Activated CD8-positive, alpha-beta memory T cell treated with anti-CD3 and anti-CD28 coated beads for 4 hours (primary cell): ENCODE data around the gene DSCAM.
"Not testable (repeated sequence)": the region's sequence is repeated elsewhere in the genome, so short reads cannot be mapped to it uniquely, and the experiment has no call there.

ENCODE experiments used
- DNase-seq, 2 donors: peaks; one replicate each; pipeline ENCODE4 v3.0.0-alpha.2; 2020; ENCODE audit warnings: low read depth in 2 of 2

DSCAM gene

DNA sequence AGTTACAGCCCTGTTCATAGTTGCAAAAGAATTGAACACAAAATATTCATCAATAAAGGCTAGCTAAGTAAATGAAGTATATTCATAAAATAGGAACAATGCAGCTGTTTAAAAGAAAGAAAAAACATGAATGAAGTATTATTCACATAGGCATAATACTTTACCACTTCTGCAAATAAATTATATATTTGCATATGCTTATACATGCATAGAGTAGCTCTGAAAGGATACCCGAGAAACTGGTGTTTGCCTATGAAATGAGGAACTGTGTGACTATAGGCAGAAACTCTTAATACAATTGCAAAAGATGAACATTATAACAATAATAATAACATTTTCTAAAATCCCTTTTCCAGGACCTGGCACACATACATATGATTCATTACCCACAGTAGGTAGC lies 385.9 kb downstream of the DSCAM start:
- DNase-seq, result no peak

DNA sequence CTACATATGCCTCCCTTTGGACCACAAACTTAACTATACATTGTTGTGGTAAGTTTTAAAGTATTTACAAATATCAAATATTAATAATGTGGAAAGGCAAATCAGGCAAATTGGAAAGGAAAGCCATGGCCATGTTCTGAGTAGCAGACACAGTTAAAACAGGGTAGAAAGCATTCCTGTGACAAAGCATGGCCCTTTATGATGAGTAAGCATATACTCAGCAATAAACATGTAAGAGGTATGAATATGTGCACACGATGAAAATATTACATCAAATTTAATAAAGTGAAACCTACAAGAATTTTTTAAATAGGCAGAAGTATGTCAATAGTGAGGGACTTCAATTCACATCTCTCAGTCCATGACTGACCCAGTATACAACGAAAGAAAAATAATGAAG lies 389.2 kb downstream of the DSCAM start:
- no peak for DNase-seq

DNA sequence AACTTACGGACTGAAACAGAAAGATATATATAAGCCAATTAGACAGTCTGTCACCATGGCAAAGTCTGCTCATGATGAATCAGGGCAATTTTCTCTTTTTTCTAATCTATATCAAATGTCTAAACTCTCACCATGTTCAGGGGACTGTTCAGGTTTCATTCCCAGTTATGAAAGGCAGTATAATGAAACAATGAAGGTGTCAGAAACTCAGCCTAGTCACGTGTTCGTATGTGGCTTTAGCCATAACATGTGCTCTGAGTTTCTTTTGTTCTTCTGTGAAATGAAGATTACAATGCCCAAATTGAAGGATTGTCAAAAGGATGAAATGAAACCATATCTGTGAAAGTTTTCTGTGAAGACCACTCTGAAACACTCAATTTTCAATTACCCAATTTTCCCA lies 392.9 kb downstream of the DSCAM start:
- DNase-seq, result no peak

DNA sequence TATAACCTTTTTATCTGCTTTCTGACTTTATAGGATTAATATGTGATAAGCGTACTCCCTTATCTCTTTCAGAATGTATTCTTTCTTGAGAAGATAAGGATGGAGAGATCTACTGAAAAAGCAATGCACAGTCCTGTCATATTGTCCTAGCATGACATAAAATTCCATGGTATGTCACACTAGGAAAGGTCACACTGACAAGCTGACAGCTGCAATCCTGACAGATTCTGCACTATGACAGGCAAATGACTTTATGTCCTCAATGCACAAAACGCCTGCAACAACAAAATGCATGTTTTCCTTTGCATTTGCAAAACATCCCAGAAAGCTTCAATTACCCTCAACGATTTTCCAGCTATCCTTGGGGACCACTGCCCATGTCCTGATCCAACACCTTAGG lies 393.8 kb downstream of the DSCAM start:
- DNase-seq, result no peak

DNA sequence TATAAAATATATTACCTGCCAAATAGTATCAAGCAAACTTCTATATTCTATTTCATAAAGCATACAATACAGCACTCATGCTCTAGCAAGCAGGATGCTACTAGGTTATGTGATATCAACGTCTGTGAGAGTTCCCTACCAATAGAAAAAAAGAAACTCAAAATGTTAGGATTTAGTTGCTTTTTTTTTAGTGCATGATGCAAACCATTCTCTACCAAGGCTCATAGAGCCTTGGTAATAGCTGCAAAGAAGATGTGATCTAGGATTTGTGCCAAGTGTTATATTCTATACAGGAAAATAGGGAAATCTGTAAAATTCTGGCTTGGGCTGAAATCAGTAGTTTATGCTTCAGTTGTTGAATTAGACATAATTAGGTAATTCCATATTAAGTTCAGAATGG lies 394.4 kb downstream of the DSCAM start:
- DNase-seq, result no peak

DNA sequence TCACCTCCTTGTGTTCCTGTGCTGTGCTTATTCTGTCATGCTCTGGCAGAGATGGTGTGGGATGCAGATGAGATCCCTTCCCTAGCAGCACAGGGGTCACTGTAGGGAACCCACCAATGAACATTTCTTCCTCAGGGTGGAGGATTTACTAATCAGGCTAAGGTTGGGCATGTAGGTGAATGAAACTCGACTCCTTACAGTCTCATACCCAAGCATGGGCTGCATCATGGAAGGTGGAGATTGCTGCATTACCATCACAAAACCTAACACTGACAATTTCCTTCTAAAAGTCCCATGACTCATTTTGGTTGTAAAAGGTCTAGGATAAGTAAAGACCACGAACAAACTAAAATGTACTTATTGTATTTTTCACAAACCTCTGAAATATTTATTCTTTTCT lies 399.9 kb downstream of the DSCAM start:
- no peak for DNase-seq

DNA sequence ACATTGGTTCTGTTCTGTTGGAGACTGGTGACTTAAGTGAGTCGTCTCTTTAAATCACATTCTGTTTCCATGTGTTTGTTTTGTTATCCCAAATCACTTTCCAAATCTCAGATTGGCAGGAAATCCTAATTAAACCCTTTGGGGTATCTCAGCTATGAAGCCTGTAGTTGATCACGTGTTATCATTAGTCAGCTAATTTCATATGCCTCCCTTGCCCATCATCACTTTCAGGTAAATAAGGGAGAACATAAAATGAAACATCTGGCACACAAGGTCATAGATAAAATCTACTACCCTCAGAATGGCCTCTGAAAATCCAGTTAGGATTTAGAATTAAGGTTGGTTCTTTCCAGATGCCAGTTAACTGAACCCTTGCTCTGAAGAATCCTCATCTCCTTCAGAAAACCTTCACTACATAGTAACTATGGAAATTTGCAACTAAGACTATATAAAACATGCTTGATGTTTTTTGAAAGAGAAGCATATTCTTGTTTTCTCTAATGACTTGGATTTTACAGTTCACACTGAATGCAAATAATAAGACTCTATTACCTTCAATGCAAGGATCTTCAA lies 401.5 kb downstream of the DSCAM start:
- no peak for DNase-seq

DNA sequence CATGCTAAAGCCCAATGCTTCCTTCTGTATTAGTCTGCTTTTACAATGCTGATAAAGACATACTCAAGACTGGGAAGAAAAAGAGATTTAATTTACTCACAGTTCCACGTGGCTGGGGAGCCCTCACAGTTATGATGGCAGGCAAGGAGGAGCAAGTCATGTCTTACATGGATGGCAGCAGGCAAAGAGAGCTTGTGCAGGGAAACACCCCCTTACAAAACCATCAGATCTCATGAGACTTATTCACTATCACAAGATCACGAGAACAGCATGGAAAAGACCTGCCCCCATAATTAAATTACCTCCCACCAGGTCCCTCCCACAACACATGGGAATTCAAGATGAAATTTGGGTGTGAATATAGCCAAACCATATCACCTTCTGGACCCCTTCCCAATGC lies 407.4 kb downstream of the DSCAM start:
- not testable (repeated sequence) for DNase-seq

DNA sequence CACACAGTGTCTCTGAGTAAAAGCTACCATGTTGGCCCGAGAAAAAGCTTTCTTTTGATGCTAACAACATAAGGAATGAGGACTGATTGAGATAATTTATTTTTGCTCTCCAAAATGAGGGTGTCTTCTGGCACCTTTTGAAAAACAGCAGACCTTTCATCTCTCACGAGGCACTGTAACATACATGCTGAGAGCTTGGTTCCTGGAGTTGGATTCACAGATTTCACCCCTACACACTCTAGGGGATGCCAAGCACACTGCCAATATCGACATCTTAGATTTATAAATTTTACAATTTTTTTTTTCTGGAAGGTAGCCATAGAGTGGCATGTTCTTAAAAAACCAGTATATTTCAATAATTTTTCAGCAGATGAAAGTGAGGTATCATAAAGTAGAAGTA lies 408.3 kb downstream of the DSCAM start:
- DNase-seq, result no peak

DNA sequence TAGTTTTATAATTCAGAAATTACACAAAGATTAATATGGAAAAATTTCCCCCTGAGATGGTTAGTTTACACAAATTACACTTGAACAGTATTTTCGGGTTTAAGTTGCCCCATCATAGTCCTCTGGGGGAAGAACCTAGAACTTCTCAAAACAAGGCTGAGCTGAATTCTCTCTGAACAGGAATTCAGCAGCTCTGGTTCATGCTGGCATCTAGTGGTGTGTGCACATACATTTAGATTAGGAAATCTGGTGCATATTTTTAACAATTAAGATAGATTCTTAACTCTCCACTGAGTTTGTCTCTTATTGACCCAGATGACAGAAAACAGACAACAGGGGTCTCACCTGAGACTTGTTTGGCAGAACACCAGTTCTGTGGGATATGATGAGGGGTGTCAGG lies 410.7 kb downstream of the DSCAM start:
- DNase-seq, result no peak

DNA sequence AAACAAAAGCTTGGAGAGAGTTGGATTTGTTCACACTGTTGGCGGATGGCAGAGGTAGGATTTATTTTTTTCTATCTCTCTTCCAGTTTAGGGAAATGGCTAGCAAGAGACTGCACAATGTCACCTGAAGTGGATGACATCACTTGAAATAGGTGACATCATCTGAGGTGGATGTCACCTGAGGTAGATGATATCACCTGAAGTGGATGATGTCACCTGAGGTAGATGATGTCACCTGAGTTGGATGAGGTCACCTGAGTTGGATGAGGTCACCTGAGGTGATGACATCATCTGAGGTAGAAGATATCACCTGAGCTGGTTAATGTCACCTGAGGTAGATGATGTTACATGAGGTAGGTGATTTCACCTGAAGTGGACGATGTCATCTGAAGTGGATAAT lies 413.4 kb downstream of the DSCAM start:
- DNase-seq, result no peak

DNA sequence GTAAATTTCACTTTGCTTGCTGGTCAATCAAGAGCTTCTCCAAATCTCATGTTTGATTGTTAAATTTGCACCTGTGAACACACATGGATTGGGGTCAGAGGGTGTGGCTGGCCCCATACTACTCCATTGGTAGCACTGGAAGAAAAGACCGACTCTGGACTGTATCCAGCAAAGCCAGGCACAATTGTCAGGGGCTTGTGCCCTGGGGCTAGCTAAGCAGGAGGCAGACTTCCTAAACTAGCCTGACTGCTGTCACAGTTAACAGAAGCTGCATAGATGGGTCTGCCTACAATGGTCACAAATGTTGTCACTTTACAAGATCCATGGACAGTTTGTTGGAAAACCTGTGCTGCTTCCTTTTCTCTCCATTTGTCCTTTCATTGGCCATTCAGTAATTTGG lies 421.0 kb downstream of the DSCAM start:
- no peak for DNase-seq

DNA sequence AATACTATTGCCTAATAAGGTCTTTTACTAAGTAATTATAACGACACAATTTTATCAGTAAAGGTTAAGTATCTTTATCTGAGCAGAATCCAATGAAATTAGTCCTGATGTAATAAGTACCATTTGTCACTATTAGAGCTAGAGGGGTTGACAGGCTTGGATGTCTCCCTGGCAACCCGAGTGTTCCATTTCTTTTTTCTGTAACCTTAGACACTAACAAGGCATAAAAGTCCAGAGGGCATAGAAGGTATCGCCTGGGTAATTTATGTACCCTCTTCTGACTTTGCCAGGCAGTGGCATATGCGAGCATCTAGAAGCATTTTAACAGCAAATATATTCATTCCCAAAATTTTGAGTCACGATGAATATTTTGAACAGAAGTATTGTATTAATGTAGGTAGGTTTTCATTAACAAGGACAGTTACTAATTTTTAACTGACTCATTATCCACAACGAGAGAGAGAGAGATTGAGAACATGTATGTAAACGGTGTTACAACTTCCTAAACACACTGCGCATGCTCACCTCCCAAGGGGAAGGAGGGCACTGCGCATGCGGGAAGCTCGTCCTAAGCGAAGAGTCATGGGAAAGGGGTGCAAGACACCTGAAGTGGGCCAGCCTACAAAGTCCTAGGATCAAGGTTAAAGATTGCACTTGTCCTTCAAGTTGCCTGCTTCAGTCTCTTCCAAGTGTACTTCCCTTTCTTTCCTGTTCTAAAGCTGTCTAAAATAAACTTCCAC lies 423.9 kb downstream of the DSCAM start:
- DNase-seq, result no peak

DNA sequence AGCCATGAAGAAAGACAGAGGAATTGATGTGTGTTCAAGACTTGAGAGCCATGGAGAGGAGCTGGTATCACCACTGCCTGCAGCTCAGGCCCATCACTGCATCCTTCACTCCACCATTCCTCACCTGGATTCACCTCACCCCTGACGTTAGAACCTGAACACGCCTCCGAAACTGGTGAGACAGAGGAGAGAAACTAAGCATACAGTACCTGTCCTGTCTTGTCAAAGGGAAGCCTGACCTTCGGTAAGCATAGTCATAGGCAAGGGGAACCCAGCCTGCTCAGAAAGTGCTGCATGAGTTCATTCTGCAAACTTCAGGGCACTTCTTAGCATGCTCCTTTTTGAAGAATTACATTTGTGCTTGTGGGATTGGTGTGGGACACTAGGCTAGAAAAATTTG lies 425.8 kb downstream of the DSCAM start:
- no peak for DNase-seq

DNA sequence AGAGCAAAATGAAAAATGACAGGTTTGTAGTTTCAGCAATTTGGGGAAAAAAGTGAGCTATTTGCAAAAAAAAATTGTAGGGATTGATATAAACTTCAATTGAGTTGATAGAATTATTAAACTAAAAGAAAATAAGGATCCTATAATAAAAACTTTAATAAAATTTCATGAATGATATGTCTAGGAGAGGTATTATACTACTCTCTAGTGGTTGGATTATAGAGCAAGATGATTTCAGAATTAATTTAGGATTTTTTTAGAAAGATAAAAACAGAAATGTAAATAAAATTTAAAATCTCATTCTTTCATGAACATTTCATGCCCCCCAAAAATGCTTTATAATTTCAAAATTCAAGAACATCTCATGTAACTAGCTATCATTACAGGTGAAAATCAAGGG lies 430.4 kb downstream of the DSCAM start:
- no peak for DNase-seq

DNA sequence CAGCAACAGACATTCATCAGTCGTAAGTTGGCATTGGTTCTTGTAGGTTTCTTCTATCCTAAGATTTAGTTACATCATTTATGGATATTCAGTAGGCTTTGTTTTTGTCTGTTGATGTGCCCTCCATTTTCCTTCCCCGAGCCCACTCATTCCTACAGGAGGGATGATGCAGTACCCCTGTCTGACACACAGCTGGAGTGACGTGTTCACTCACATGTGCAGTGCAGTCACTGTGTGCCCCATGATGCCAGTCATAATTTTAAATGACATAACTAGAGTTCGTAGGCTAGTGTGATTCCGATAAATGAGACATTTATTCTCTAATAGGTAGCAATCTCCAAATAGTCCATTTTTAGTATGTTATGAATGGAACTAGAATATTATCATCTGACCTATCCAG lies 438.4 kb downstream of the DSCAM start:
- no peak for DNase-seq

DNA sequence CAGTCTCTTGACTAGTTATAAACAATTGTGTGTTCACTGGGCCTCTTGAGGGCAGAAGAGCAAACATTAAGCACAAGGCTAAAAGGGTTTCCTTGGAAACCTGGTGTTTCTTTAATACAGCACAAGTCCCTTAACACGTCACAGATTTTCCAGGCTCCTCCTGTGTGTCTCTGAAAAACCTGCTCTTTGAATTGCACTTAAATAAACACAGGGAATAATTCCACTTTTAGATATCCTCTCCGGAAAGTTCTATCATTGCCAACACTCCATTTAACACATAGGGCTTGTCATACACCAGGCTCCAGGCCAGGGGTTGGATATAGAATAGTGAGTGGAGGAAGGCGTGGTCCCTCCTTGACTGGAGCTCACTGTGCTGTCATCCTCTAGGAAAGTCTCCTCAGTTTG lies 442.6 kb downstream of the DSCAM start:
- no peak for DNase-seq

DNA sequence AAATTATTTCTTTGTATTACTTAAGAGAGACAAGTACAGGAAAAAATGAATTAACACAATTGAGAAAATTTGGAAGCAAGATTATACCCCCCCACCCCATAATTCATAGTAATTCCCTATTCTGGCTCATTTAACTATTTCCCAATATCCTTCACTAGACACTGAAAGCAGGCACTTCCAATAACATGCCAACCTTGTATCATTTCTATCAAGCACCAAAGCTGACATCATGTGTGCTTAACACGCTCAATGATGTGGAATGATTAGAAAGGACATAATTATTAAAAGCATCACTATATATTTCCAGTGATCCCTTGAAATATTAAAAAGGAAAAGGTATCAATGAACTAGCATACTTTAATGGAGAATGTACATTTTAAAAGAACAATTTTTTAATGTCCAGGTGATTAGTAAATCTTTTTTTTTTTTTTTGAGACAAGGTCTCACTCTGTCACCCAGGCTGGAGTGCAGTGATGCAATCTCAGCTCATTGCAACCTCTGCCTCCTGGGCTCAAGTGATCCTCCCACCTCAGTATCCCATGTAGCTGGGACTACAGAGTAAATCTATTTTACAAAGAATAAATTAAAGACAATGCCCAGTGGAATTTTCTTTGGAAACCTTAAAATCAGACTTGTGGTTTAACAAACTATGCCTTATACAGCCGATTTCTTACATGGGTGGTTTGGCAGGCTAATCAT lies 443.9 kb downstream of the DSCAM start:
- no peak for DNase-seq

DNA sequence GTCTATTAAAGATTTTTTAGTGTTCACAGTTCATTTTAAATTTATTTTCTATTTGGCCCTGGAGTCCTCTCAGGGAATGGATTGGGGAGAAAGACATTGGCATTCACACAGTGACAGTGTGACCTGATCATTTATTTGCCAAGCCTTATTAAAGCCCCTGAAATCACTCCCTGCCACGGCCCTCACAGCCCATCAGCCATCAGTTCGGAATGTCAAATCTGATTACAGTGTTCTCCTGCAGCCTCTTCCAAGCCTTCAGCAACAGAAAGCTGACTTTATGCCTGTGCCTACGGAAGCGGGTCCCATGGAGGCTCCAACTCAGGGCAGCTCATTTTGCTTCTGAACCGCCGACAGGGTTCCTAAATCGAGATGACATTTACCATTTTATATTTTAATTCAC lies 451.2 kb downstream of the DSCAM start:
- no peak for DNase-seq

DNA sequence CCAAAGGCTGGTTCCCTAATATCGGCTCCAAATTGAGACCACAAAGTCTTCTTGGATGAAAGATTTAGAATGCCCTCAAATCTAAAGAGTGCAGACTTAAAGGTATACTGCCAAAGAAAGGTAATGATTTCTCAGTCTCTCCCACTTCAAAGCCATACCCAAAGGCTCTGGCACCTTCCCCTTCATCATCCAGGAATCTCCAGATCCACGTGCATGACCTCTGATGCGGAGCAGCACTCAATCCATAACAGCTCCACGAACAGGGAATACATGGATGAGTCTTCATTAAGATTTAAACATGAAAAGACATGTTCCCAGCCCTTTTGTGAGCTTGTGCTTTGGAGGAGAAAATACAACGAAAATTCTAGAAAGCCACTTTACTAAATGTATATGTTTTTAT lies 453.9 kb downstream of the DSCAM start:
- DNase-seq, result no peak

DNA sequence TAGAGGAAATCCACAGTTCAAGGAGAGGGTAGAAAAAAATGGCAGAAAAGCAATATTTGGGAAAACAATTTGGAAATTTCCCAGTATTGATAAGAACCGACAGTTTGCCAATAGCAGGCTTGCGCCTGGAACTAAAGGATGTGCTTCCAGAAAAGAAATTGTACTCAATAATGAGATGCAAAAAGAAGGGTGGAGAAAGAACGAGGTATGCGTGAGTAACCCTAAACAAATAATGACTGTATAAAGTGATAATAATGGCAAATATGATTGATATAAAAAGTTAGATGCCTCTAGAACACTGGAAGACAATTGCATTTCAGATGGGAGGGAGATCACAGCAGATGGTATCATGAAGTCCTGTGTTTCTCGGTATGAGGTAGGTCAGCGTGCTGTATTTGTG lies 458.9 kb downstream of the DSCAM start:
- DNase-seq, result no peak

DNA sequence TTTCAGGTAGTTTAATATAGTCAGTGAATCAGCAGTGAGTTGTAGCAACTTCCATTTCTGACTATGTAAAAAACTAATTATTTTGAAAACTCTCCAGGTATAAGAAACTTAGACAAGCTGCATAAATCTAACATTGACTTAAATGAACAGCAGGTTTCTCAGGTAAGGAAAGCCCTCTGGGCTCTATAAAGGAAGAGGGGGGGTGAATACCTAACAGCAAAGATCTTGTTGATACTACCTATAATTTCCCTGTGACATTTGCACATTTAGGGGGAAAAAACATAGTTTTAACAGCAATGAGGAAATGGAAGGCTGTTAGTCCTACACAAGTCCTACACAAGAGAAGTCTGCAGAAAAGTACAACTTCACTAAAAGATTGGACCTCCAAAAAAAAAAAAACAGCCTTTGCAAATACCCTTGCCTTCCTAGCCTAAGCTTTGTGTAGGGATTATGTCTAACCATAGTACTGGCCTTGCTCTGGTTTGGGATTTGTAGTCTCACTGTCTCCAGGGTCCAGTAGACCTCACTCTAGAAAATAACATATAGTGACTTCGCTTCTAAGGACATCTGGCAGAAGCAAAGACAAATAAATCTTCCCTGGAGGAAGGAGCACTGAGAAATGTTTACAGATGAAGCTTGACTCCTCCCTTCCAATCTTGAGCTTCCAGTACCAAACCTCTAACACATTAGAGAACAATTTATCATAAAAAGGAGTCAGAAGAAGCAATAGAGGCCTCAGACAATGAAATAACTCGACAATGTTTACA lies 459.8 kb downstream of the DSCAM start:
- no peak for DNase-seq
